SU-DHL-6 (cell line): ENCODE data around the gene SH3TC2.

Experiments
- CTCF ChIP-seq: fragments of 200-600 bp; sonication (generic); IDR thresholded peaks from one replicate; pipeline ENCODE4 v1.5.1; 2017; ENCODE audit warnings: antibody characterized with exemption, mild to moderate bottlenecking, low read length, moderate library complexity; ENCODE audit not compliant: insufficient read depth, poor library complexity, severe bottlenecking
- EZH2phosphoT487 ChIP-seq: fragments of 200-600 bp; sonication (generic), shearing (Covaris generic); conservative IDR thresholded peaks from 2 replicates; pipeline ENCODE4 v1.6.1; 2018; ENCODE audit warnings: mild to moderate bottlenecking, antibody characterized with exemption, low read length, moderate library complexity, mixed read lengths

DNA sequence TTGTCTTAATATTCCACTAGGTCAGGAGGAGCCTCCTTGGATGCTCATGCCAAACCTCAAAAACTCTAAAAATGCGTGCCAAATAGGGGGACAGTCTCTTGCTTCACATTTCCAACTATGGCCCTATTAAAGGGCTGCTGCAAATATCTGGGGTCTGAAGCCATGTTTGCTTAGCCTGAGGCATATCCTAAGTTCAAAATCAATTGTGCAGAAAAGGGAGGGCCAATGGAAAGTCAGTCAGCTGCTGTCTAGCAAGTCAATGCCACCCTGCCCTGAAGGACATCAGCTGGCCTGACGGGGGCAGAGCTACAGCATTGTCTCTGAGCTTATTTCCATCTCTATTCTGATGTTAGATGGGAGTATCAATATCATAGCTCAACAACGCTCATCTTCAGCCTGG lies 93.6 kb downstream of the SH3TC2 start:
- TF ChIP-seq CTCF (no peak), EZH2phosphoT487 (no peak)
